Heart left ventricle (tissue), 16 donors: ENCODE measurements around the gene CENPP. TPM values are rescaled to one million over a fixed set of nuclear protein-coding genes. Genes with fewer than 3 reads are reported as not detected.

Experiments used
- ATAC-seq, 4 donors: fragments of 200-7000 bp; cut with Tn5 transposase; one replicate each; pipeline ENCODE4 v1.9.1; 2020 to 2022; ENCODE audit warnings: moderate library complexity in 4 of 4, mild to moderate bottlenecking in 3 of 4, moderate number of reproducible peaks in 1 of 4
- DNase-seq, 5 donors: peaks; one replicate each; pipeline ENCODE4 v3.0.0-alpha.2; 2020
- H3K27ac ChIP-seq, 12 donors: fragments of 200-600 bp; sonication (generic) in 4 of 12; one replicate each; pipeline versions ENCODE4 v1.5.0 to v1.8.0; 2016 to 2022; ENCODE audit warnings: mild to moderate bottlenecking in 2 of 12
- H3K27me3 ChIP-seq, 9 donors: fragments of 200-600 bp; sonication (generic) in 2 of 9; one replicate each; pipeline versions ENCODE4 v1.5.1 to v1.8.0; 2016 to 2022; ENCODE audit warnings: mild to moderate bottlenecking in 3 of 9
- H3K36me3 ChIP-seq, 9 donors: fragments of 200-600 bp; sonication (generic) in 2 of 9; one replicate each; pipeline versions ENCODE4 v1.5.0 to v1.8.0; 2018 to 2022; ENCODE audit warnings: mild to moderate bottlenecking in 2 of 9
- H3K4me1 ChIP-seq, 12 donors: fragments of 200-600 bp; sonication (generic) in 4 of 12; one replicate each; pipeline versions ENCODE4 v1.5.0 to v1.8.0; 2016 to 2022; ENCODE audit warnings: mild to moderate bottlenecking in 3 of 12
- H3K4me3 ChIP-seq, 12 donors: fragments of 200-600 bp; sonication (generic) in 4 of 12; one replicate each; pipeline versions ENCODE4 v1.5.0 to v1.8.0; 2017 to 2022; ENCODE audit warnings: mild to moderate bottlenecking in 9 of 12, moderate library complexity in 4 of 12
- H3K9me3 ChIP-seq, 12 donors: fragments of 200-600 bp; sonication (generic) in 4 of 12; one replicate each; pipeline versions ENCODE4 v1.5.0 to v1.8.0; 2016 to 2022; ENCODE audit warnings: mild to moderate bottlenecking in 1 of 12
- POLR2A ChIP-seq, 2 donors: fragments of 450-650 bp; IDR thresholded peaks; one replicate each; pipeline ENCODE4 v1.6.1; 2017; ENCODE audit warnings: antibody characterized with exemption in 2 of 2, mild to moderate bottlenecking in 2 of 2, moderate library complexity in 2 of 2
- WGBS, 4 donors: extraction: QIAGEN DNeasy Blood & Tissue Kit in 2 of 4; methylation state at CpG; one replicate each; pipeline versions ENCODE4 v1.1.5 to v1.1.7; 2013 to 2018; 5-methylcytosine and 5-hydroxymethylcytosine counted together
- intact Hi-C, 10 donors: fragments of 100-400 bp; cut with DNase I; formaldehyde crosslinking; loops; one replicate each; pipeline versions ENCODE4 v1.11.1 to v1.14.2; 2022
- polyA plus RNA-seq, 2 donors: library from polyadenylated mRNA; stranded (reverse); fragments of 200-250 nt; gene quantifications; one replicate each; pipeline ENCODE4 v1.2.3, GENCODE V29; 2013
- total RNA-seq, 9 donors: library from RNA; depleted of rRNA in 2 of 9; stranded (reverse); fragments of >200 nt in 2 of 9; fragmentation: NEBNext Ultra II Directional in 3 of 9; extraction: Animal tissue kit (Norgen Biotek cat#: 25700) in 3 of 9; gene quantifications; one replicate each; pipeline versions ENCODE4 v1.1.0 to v1.2.4, GENCODE V29; 2016 to 2023
- TF ChIP-seq, protein P1 (sequence below), 12 donors: fragments of 200-600 bp; sonication (generic) in 4 of 12; IDR thresholded peaks; one replicate each; pipeline versions ENCODE4 v1.5.0 to v1.8.0; 2018 to 2022; ENCODE audit warnings: antibody characterized with exemption in 12 of 12, mild to moderate bottlenecking in 5 of 12
- donor health status: ischemic (EF 13 %, LVEDD 7.1; RV severe dilation, severe dysfunction).
- donor health status: healthy with polysubstance abuse.
- donor health status: DM: no; HTN: yes; CAD: no.
- donor health status: DM: no; HTN: no; CAD: no.
- donor health status: ischemic (EF 25% LVEDD 6.9; RV normal size, moderate dysfunction).
- donor health status: ischemic (EF 25% LVEDD 5.7; RV mildly dilated, moderate dysfunction).
- donor health status: healthy.
- donor health status: DM: yes; HTN: yes; CAD: no.
- donor health status: ischemic (EF 35%, LVEDD 5.7; RV mildly dilated, moderate dysfunction).
- donor health status: nonischemic (EF 11% LVEDD 7.7; RV severe dilation, severe dysfunction).
- donor health status: DM: yes; HTN: yes; CAD: no.
- donor health status: PGD.
- donor health status: ischemic (EF 29% LVEDD 5.4; RV normal size, mild dysfunction).
- donor health status: nonischemic (EF 23%, LVEDD 6.1; RV moderate dilation, normal function).

Gene CENPP
- total and polyA plus RNA-seq, 11 donors: 1.1 to 5.8 (median 2.4) TPM

GRCh38 chr9:92310562-92310961 lies 15.2 kb upstream of the CENPP start:
- H3K27ac ChIP-seq: no peak overlapping the region
- H3K27me3 ChIP-seq: no peaks in the 10 kb centered on the region
- H3K4me1 ChIP-seq: peaks cover 0 to 21% (median 11%) of the 10 kb centered on the region in 12 donors
- TF ChIP-seq, protein P1, sequence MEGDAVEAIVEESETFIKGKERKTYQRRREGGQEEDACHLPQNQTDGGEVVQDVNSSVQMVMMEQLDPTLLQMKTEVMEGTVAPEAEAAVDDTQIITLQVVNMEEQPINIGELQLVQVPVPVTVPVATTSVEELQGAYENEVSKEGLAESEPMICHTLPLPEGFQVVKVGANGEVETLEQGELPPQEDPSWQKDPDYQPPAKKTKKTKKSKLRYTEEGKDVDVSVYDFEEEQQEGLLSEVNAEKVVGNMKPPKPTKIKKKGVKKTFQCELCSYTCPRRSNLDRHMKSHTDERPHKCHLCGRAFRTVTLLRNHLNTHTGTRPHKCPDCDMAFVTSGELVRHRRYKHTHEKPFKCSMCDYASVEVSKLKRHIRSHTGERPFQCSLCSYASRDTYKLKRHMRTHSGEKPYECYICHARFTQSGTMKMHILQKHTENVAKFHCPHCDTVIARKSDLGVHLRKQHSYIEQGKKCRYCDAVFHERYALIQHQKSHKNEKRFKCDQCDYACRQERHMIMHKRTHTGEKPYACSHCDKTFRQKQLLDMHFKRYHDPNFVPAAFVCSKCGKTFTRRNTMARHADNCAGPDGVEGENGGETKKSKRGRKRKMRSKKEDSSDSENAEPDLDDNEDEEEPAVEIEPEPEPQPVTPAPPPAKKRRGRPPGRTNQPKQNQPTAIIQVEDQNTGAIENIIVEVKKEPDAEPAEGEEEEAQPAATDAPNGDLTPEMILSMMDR (IDR thresholded peaks at IDR 0.05): no peak
- no peak for TF ChIP-seq POLR2A (IDR thresholded peaks at IDR 0.05)
- intact Hi-C loops: no loop called here
- ATAC-seq: no peak
- 86 to 96% (median 92%) methylated on average over 3 of the region's 3 CpGs for WGBS, 4 donors
- H3K36me3 ChIP-seq: peaks cover 0 to 87% (median 70%) of the 10 kb centered on the region in 9 donors
- no peak overlapping the region for H3K4me3 ChIP-seq
- DNase-seq: no peak
- H3K9me3 ChIP-seq: no peaks in the 10 kb centered on the region

- Histone ChIP-seq H3K4me3 (no peak overlapping the region), H3K9me3 (no peaks in the 10 kb centered on the region), H3K4me1 (peaks cover 0 to 21% (median 11%) of the 10 kb centered on the region in 12 donors), H3K27me3 (no peaks in the 10 kb centered on the region), H3K36me3 (peaks cover 0 to 87% (median 70%) of the 10 kb centered on the region in 9 donors), H3K27ac (peak overlapping the region; percentile 19 to 81 (median 56))
- intact Hi-C loops: loop anchor here in 1 of 10 donors (1.0 kb wide), 1 partner anchor 13 kb away; no protein-coding TSS in a partner anchor
- ATAC-seq (peak; percentile 70 to 83 (median 72)), DNase-seq (no peak)
- TF ChIP-seq, protein P1 (IDR thresholded peaks at IDR 0.05): no peak
- 53 to 64% (median 58%) methylated on average over 6 of the region's 6 CpGs for WGBS, 4 donors
Measured at GRCh38 chr9:92312887-92313623, 12.7 kb upstream of the CENPP start.

- 60 to 63% (median 61%) methylated on average over 2 of the region's 2 CpGs for WGBS, 4 donors
- TF ChIP-seq, protein P1 (IDR thresholded peaks at IDR 0.05): no peak
- no peak for TF ChIP-seq POLR2A (IDR thresholded peaks at IDR 0.05)
Measured at GRCh38 chr9:92313624-92314012, 12.1 kb upstream of the CENPP start.

DNA sequence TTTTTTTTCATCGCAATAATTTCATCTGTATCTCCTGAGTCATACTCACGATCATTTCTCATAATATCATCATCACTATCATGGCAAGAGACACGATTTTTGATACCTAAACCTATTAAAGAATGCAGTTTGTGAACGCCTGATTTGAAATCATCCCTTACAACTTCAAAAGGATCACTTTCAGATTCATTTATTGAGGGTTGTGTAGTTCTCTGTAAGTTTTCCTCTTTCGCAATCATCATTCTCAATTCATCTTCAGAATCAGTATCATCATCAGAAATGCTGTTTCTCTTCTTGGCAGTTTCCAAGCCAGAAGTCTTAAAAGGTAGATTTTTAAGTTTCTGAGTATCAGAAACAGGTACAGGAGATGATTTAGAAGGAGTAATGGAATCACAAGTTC lies 10.3 kb upstream of the CENPP start:
- intact Hi-C loops: no loop called here
- ATAC-seq (no peak), DNase-seq (no peak)
- no peak overlapping the region for H3K27ac ChIP-seq
- no peaks in the 10 kb centered on the region for H3K9me3 ChIP-seq
- H3K27me3 ChIP-seq: no peaks in the 10 kb centered on the region
- peaks cover 0 to 21% (median 11%) of the 10 kb centered on the region in 12 donors for H3K4me1 ChIP-seq
- TF ChIP-seq, protein P1 (IDR thresholded peaks at IDR 0.05): no peak
- no peak for TF ChIP-seq POLR2A (IDR thresholded peaks at IDR 0.05)
- WGBS, 4 donors: 94 to 95% (median 94%) methylated on average over 5 of the region's 5 CpGs
- H3K36me3 ChIP-seq: peaks cover 0 to 87% (median 70%) of the 10 kb centered on the region in 9 donors
- no peak overlapping the region for H3K4me3 ChIP-seq

More at GRCh38 chr9:92313624-92314012, 12.1 kb upstream of the CENPP start:
- ATAC-seq: peak; percentile 65 to 83 (median 76)
- intact Hi-C loops: loop anchor here in 1 of 10 donors (1.0 kb wide), 1 partner anchor 13 kb away; no protein-coding TSS in a partner anchor
- peaks cover 0 to 87% (median 70%) of the 10 kb centered on the region in 9 donors for H3K36me3 ChIP-seq
- H3K27ac ChIP-seq: peak overlapping the region; percentile 19 to 81 (median 56)
- H3K4me1 ChIP-seq: peaks cover 0 to 21% (median 11%) of the 10 kb centered on the region in 12 donors
- no peaks in the 10 kb centered on the region for H3K27me3 ChIP-seq
- peak in 2 of 5 donors; percentile 34 to 57 for DNase-seq
- no peak overlapping the region for H3K4me3 ChIP-seq
- no peaks in the 10 kb centered on the region for H3K9me3 ChIP-seq
